Measurements from ENCODE around the gene FNIP1.
A peak's percentile ranks its signal among the peaks of the same experiment; 100 is the strongest.
"Not testable (repeated sequence)": the region's sequence is repeated elsewhere in the genome, so short reads cannot be mapped to it uniquely, and the experiment has no call there.

FNIP1 gene

DNA sequence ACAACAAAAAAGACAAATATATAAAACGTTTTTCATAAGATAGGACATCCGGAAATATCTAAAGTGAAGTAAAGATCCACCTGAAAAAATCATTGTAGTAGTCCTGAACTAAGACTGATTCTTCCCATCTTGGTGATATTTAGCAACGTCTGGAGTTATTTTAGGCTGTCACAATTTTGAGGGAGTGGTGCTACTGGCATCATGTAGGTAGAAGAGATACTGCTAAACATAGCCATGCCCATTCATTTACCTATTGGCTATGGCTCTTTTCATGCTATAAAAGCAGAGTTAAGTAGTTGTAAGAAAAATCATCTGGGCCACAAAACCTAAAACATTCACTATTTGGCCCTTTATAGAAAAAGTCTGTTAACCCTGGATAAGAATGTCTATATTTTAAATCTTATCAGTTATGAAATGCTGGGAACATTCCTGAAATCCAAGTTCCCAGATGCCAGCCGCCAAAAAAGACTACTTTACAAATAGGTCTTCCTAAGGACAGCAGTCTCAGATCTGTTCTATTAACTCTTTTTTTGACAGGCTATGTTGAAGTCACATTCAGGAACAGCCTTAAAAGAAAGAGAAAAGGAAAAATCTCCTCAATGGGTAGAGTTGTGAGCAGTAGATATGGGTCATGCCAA is 188.8 kb downstream of the FNIP1 start:
- no peak for DNase-seq (ENCODE audit: low read depth in 2 of 2)

DNA sequence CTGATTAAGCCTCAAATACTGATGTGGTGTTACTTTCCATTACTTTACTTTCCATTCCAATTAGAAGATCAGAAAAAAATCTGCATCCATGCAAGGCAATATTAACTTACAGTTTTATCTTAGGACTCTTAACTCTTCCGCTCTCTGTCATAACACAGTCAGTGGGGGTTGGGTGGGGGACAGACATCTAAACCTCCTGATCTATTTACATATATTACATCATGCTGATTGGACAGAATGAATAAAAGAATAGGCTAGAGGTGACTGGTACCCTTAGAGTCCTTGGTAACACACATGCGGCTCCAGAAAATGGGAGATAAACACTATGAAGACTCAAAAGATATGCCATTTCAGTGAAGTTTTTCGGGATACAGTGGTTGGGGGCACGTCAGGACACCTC is 189.4 kb downstream of the FNIP1 start:
- DNase-seq (ENCODE audit: low read depth in 2 of 2) = no peak

DNA sequence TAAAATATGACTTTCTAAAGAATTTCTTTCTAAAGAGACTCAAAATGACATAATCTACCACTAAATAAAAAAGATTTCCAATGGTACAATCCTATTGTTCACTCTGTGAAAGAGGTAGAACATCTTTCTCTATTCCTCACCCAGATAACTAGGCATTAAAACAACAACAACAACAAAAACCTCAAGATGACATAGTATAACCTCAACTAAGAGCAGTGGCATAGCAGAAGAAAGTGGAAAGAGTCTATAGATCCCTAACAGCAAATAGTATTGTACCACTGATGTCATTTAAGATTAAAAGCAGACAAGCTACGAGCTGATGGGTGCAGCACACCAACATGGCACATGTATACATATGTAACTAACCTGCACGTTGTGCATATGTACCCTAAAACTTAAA is 191.7 kb downstream of the FNIP1 start:
- no peak for DNase-seq (ENCODE audit: low read depth in 2 of 2)

DNA sequence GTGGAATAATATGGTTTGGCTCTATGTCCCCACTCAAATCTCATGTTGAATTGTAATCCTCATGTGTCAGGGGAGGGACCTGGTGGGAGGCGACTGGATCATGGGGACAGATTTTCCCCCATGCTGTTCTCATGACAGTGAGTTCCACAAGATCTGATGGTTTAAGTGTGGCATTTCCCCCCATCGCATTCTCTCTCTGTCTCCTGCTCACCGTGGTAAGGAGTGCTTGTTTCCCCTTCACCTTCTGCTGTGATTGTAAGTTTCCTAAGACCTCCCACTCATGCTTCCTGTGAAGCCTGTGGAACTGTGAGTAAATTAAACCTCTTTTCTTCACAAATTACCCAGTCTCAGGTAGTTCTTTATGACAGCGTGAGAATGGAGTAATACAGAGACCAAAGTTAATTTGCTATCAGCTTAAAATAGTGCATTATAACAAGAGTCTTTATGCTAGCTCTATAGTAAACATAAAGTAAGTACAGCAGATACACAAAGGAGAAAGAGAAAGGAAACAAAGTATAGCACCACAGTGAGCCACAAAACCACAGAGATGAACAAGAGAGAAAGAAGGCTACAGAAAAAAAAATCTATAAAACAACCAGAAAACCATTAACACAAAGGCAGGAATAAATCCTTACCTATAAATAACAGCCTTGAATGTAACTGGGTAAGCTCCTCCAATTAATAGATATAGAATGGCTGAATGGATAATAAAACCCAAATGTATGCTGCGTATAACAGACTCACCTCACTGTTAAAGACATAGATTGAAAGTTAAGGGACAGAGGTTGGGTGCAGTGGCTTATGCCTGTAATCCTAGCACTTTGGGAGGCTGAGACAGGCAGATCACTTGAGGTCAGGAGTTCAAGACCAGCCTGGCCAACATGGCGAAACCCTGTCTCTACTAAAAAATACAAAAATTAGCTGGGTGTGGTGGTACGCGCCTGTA is 201.5 kb downstream of the FNIP1 start:
- DNase-seq (ENCODE audit: low read depth in 2 of 2) = peak; percentile 16 to 29

DNA sequence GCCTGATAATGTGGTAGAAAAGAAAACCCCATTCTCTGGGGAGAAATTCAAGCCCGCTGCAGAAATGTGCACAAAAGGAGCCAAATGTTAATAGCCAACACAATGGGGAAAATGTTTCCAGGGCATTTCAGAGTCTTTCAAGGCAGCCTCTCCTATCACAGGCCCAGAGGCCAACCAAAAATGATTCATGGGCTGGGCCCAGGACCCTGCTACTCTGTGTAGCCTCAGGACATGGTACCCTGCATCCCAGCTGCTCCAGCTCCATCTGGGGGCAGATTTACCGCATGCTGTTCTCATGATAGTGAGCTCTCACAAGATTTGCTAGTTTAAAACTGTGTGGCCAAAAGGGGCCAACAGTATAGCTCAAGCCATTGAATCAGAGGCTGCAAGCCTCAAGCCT is 202.9 kb downstream of the FNIP1 start:
- no peak for DNase-seq (ENCODE audit: low read depth in 2 of 2)

DNA sequence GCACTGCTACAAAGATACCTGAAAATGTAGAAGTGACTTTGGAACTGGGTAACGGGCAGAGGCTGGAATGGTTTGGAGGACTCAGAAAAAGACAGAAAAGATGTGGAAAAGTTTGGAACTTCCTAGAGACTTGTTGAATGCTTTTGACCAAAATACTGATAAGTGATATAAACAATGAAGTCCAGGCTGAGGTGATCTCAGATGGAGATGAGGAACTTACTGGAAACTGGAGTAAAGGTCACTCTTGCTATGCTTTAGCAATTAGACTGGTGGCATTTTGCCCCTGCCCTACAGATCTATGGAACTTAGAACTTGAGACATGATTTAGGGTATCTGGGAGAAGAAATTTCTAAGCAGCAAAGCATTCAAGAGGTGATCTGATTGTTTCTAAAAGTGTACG is 203.4 kb downstream of the FNIP1 start:
- not testable (repeated sequence) for DNase-seq (ENCODE audit: low read depth in 2 of 2)

Measured in stimulated activated CD8-positive, alpha-beta memory T cell treated with anti-CD3 and anti-CD28 coated beads, Interleukin-7, amount 100 ng/mL, for 4 hours (primary cell).